ENCODE results near the gene TMBIM4.

Gene TMBIM4

GRCh38 chr12:66144791-66145754 lies 24.7 kb downstream of the TMBIM4 start:
- Histone ChIP-seq H3K27ac (ENCODE audit: low read depth, low read length) (no peak overlapping the region), H3K79me1 (ENCODE audit: low read length) (no peaks in the 10 kb centered on the region), H3K23ac (ENCODE audit: low read length) (no peak overlapping the region), H2BK15ac (replicated peaks; ENCODE audit: low read depth) (no peak overlapping the region), H3K4me1 (ENCODE audit: control insufficient read depth, low read depth, low read length) (no peaks in the 10 kb centered on the region), H3K4me3 (ENCODE audit: low read length) (no peak overlapping the region), H2BK5ac (ENCODE audit: low read length) (no peak overlapping the region), H2BK120ac (ENCODE audit: low read depth, low read length) (no peak overlapping the region), H4K8ac (ENCODE audit: low read depth, low read length) (no peak overlapping the region), H3K4me2 (ENCODE audit: low read length) (no peak overlapping the region), H3K36me3 (ENCODE audit: control insufficient read depth, insufficient read depth, low read length) (no peaks in the 10 kb centered on the region), H4K5ac (ENCODE audit: low read length) (no peak overlapping the region), H3K27me3 (ENCODE audit: insufficient read depth, low read length, poor library complexity) (no peaks in the 10 kb centered on the region), H3K79me2 (ENCODE audit: control insufficient read depth, insufficient read depth, low read length) (no peaks in the 10 kb centered on the region), H3K9ac (ENCODE audit: low read length) (peak overlapping the region; percentile 15), H3K56ac (ENCODE audit: low read length) (no peak overlapping the region), H3K4ac (ENCODE audit: low read depth, low read length) (no peak overlapping the region), H2AK5ac (ENCODE audit: low read length) (no peak overlapping the region), H3K18ac (ENCODE audit: low read length) (no peak overlapping the region)
- no CpG with 5 or more reads among the region's 7 CpGs for WGBS (ENCODE audit: extremely low coverage, insufficient coverage, low lambda C conversion rate)
- peak; percentile 71 for DNase-seq

- no peaks in the 10 kb centered on the region for H3K36me3 ChIP-seq (ENCODE audit: control insufficient read depth, insufficient read depth, low read length)
- H3K56ac ChIP-seq (ENCODE audit: low read length) = no peak overlapping the region
- no peak overlapping the region for H4K5ac ChIP-seq (ENCODE audit: low read length)
- H3K4me2 ChIP-seq (ENCODE audit: low read length) = no peak overlapping the region
- H3K27ac ChIP-seq (ENCODE audit: low read depth, low read length) = no peak overlapping the region
- no peak overlapping the region for H3K23ac ChIP-seq (ENCODE audit: low read length)
- no peak overlapping the region for H2BK5ac ChIP-seq (ENCODE audit: low read length)
- no peaks in the 10 kb centered on the region for H3K27me3 ChIP-seq (ENCODE audit: insufficient read depth, low read length, poor library complexity)
- H2AK5ac ChIP-seq (ENCODE audit: low read length) = no peak overlapping the region
- no peak overlapping the region for H3K18ac ChIP-seq (ENCODE audit: low read length)
- no peak overlapping the region for H3K4ac ChIP-seq (ENCODE audit: low read depth, low read length)
- no peaks in the 10 kb centered on the region for H3K4me1 ChIP-seq (ENCODE audit: control insufficient read depth, low read depth, low read length)
- H2BK15ac ChIP-seq (replicated peaks; ENCODE audit: low read depth) = no peak overlapping the region
- no peak for DNase-seq
- no peaks in the 10 kb centered on the region for H3K79me1 ChIP-seq (ENCODE audit: low read length)
- no CpG with 5 or more reads among the region's 1 CpG for WGBS (ENCODE audit: extremely low coverage, insufficient coverage, low lambda C conversion rate)
- H2BK120ac ChIP-seq (ENCODE audit: low read depth, low read length) = no peak overlapping the region
- no peak overlapping the region for H3K4me3 ChIP-seq (ENCODE audit: low read length)
- no peak overlapping the region for H4K8ac ChIP-seq (ENCODE audit: low read depth, low read length)
- H3K9ac ChIP-seq (ENCODE audit: low read length) = no peak overlapping the region
- no peaks in the 10 kb centered on the region for H3K79me2 ChIP-seq (ENCODE audit: control insufficient read depth, insufficient read depth, low read length)
These were observed 25.9 kb downstream of the TMBIM4 start for GRCh38 chr12:66143868-66144267.

GRCh38 chr12:66142826-66143225 lies 27.0 kb downstream of the TMBIM4 start:
- Histone ChIP-seq H3K4me1 (ENCODE audit: control insufficient read depth, low read depth, low read length) (no peaks in the 10 kb centered on the region), H3K4me2 (ENCODE audit: low read length) (no peak overlapping the region), H3K79me2 (ENCODE audit: control insufficient read depth, insufficient read depth, low read length) (no peaks in the 10 kb centered on the region), H3K23ac (ENCODE audit: low read length) (no peak overlapping the region), H3K27me3 (ENCODE audit: insufficient read depth, low read length, poor library complexity) (no peaks in the 10 kb centered on the region), H3K4ac (ENCODE audit: low read depth, low read length) (no peak overlapping the region), H3K4me3 (ENCODE audit: low read length) (no peak overlapping the region), H3K36me3 (ENCODE audit: control insufficient read depth, insufficient read depth, low read length) (no peaks in the 10 kb centered on the region), H3K56ac (ENCODE audit: low read length) (no peak overlapping the region), H2BK5ac (ENCODE audit: low read length) (no peak overlapping the region), H2BK15ac (replicated peaks; ENCODE audit: low read depth) (no peak overlapping the region), H4K5ac (ENCODE audit: low read length) (no peak overlapping the region), H4K8ac (ENCODE audit: low read depth, low read length) (no peak overlapping the region), H3K27ac (ENCODE audit: low read depth, low read length) (no peak overlapping the region), H3K9ac (ENCODE audit: low read length) (no peak overlapping the region), H3K18ac (ENCODE audit: low read length) (no peak overlapping the region), H3K79me1 (ENCODE audit: low read length) (no peaks in the 10 kb centered on the region), H2AK5ac (ENCODE audit: low read length) (no peak overlapping the region), H2BK120ac (ENCODE audit: low read depth, low read length) (no peak overlapping the region)
- no peak for DNase-seq

- Histone ChIP-seq H3K79me1 (ENCODE audit: low read length) (no peaks in the 10 kb centered on the region), H3K18ac (ENCODE audit: low read length) (no peak overlapping the region), H3K4me1 (ENCODE audit: control insufficient read depth, low read depth, low read length) (no peaks in the 10 kb centered on the region), H3K36me3 (ENCODE audit: control insufficient read depth, insufficient read depth, low read length) (no peaks in the 10 kb centered on the region), H3K56ac (ENCODE audit: low read length) (no peak overlapping the region), H3K23ac (ENCODE audit: low read length) (no peak overlapping the region), H2AK5ac (ENCODE audit: low read length) (no peak overlapping the region), H3K79me2 (ENCODE audit: control insufficient read depth, insufficient read depth, low read length) (no peaks in the 10 kb centered on the region), H2BK120ac (ENCODE audit: low read depth, low read length) (no peak overlapping the region), H3K27ac (ENCODE audit: low read depth, low read length) (no peak overlapping the region), H4K5ac (ENCODE audit: low read length) (no peak overlapping the region), H2BK5ac (ENCODE audit: low read length) (no peak overlapping the region), H4K8ac (ENCODE audit: low read depth, low read length) (no peak overlapping the region), H3K27me3 (ENCODE audit: insufficient read depth, low read length, poor library complexity) (no peaks in the 10 kb centered on the region), H3K4me2 (ENCODE audit: low read length) (no peak overlapping the region), H3K4ac (ENCODE audit: low read depth, low read length) (no peak overlapping the region), H2BK15ac (replicated peaks; ENCODE audit: low read depth) (no peak overlapping the region), H3K4me3 (ENCODE audit: low read length) (no peak overlapping the region), H3K9ac (ENCODE audit: low read length) (no peak overlapping the region)
- no peak for DNase-seq
- WGBS (ENCODE audit: extremely low coverage, insufficient coverage, low lambda C conversion rate) = no CpG with 5 or more reads among the region's 2 CpGs
These were observed 28.5 kb downstream of the TMBIM4 start for GRCh38 chr12:66141299-66141698.

- no peak overlapping the region for H4K8ac ChIP-seq (ENCODE audit: low read depth, low read length)
- peak; percentile 38 for DNase-seq
These were observed 29.1 kb downstream of the TMBIM4 start for GRCh38 chr12:66140731-66141130.

GRCh38 chr12:66139328-66139727 lies 30.5 kb downstream of the TMBIM4 start:
- Histone ChIP-seq H3K4me1 (ENCODE audit: control insufficient read depth, low read depth, low read length) (no peaks in the 10 kb centered on the region), H3K23ac (ENCODE audit: low read length) (no peak overlapping the region), H3K27me3 (ENCODE audit: insufficient read depth, low read length, poor library complexity) (no peaks in the 10 kb centered on the region), H2AK5ac (ENCODE audit: low read length) (no peak overlapping the region), H3K9ac (ENCODE audit: low read length) (no peak overlapping the region), H4K5ac (ENCODE audit: low read length) (no peak overlapping the region), H3K4me2 (ENCODE audit: low read length) (no peak overlapping the region), H3K27ac (ENCODE audit: low read depth, low read length) (no peak overlapping the region), H3K4ac (ENCODE audit: low read depth, low read length) (no peak overlapping the region), H3K36me3 (ENCODE audit: control insufficient read depth, insufficient read depth, low read length) (no peaks in the 10 kb centered on the region), H3K79me2 (ENCODE audit: control insufficient read depth, insufficient read depth, low read length) (no peaks in the 10 kb centered on the region), H3K79me1 (ENCODE audit: low read length) (no peaks in the 10 kb centered on the region), H3K4me3 (ENCODE audit: low read length) (no peak overlapping the region), H2BK120ac (ENCODE audit: low read depth, low read length) (no peak overlapping the region), H3K56ac (ENCODE audit: low read length) (no peak overlapping the region), H3K18ac (ENCODE audit: low read length) (no peak overlapping the region), H4K8ac (ENCODE audit: low read depth, low read length) (no peak overlapping the region), H2BK5ac (ENCODE audit: low read length) (no peak overlapping the region), H2BK15ac (replicated peaks; ENCODE audit: low read depth) (no peak overlapping the region)
- no peak for DNase-seq
- no CpG with 5 or more reads among the region's 2 CpGs for WGBS (ENCODE audit: extremely low coverage, insufficient coverage, low lambda C conversion rate)

More at GRCh38 chr12:66140731-66141130, 29.1 kb downstream of the TMBIM4 start:
- H2BK5ac ChIP-seq (ENCODE audit: low read length) = no peak overlapping the region
- H4K5ac ChIP-seq (ENCODE audit: low read length) = no peak overlapping the region
- H3K27ac ChIP-seq (ENCODE audit: low read depth, low read length) = no peak overlapping the region
- H3K79me2 ChIP-seq (ENCODE audit: control insufficient read depth, insufficient read depth, low read length) = no peaks in the 10 kb centered on the region
- no peak overlapping the region for H2BK15ac ChIP-seq (replicated peaks; ENCODE audit: low read depth)
- no peak overlapping the region for H2BK120ac ChIP-seq (ENCODE audit: low read depth, low read length)
- H3K9ac ChIP-seq (ENCODE audit: low read length) = no peak overlapping the region
- no peak overlapping the region for H2AK5ac ChIP-seq (ENCODE audit: low read length)
- no peak overlapping the region for H3K23ac ChIP-seq (ENCODE audit: low read length)
- no peaks in the 10 kb centered on the region for H3K79me1 ChIP-seq (ENCODE audit: low read length)
- no peak overlapping the region for H3K56ac ChIP-seq (ENCODE audit: low read length)
- no peak overlapping the region for H3K4me2 ChIP-seq (ENCODE audit: low read length)
- no peaks in the 10 kb centered on the region for H3K36me3 ChIP-seq (ENCODE audit: control insufficient read depth, insufficient read depth, low read length)
- no peak overlapping the region for H3K4me3 ChIP-seq (ENCODE audit: low read length)
- no peaks in the 10 kb centered on the region for H3K4me1 ChIP-seq (ENCODE audit: control insufficient read depth, low read depth, low read length)
- no peaks in the 10 kb centered on the region for H3K27me3 ChIP-seq (ENCODE audit: insufficient read depth, low read length, poor library complexity)
- H3K4ac ChIP-seq (ENCODE audit: low read depth, low read length) = no peak overlapping the region
- no peak overlapping the region for H3K18ac ChIP-seq (ENCODE audit: low read length)
